ENCODE data around the gene ARID3A.

ARID3A gene

GRCh38 chr19:892243-892893, 33.5 kb upstream of the ARID3A start:
- DNase-seq = no peak

DNA sequence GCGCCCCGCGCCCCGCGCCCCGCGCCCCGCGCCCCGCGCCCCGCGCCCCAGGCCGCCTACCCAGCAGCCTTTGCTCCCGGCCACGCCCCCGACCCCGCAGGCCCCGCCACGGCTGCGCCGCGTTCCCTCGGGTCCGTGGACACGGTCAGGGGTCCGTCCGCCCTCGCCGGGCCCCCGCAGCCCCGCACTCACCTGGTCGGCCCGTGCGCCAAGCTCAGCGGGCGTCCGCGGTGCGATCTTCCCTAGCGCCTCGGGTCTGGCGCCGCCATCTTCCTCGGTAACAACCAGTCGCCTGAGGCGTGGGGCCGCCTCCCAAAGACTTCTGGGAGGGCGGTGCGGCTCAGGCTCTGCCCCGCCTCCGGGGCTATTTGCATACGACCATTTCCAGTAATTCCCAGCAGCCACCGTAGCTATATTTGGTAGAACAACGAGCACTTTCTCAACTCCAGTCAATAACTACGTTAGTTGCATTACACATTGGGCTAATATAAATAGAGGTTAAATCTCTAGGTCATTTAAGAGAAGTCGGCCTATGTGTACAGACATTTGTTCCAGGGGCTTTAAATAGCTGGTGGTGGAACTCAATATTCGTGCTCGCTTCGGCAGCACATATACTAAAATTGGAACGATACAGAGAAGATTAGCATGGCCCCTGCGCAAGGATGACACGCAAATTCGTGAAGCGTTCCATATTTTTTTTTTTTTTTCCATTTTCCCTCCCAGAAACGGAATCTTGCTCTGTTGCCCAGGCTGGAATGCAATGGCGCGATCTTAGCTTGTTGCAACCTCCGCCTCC, 32.7 kb upstream of the ARID3A start, which contains the start of the genes MED16 and RNU6-9:
Gene MED16, minus strand, starts transcription at position 294 of the 796 bp plus-strand sequence. CDS start 2,056 bp downstream, outside the sequence.
Gene RNU6-9, plus strand, starts transcription at position 591 of the 796 bp plus-strand sequence.
- peak; percentile 84 to 95 (median 89) for DNase-seq

DNA sequence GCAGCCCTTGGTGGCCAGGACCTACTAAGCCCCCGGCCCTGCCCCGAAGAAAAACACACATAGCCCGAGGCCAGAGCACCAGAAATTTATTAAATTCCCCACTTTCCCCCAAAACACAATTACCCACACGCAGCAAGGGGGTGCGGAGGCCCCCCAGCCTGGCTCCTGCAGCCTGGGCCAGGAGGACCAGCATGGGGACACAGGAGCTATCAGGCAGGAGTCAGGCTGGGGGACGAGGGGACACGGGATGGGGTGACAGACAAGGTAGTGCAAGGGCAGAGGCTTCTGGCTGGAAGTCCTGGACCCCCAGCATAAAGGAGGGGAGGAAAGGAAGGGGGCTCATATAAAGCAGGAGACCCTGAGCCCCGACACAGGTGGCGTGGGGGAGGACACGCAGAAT, 29.4 kb upstream of the ARID3A start:
- no peak for DNase-seq

GRCh38 chr19:896999-897398, 28.8 kb upstream of the ARID3A start:
- no peak for DNase-seq

DNA sequence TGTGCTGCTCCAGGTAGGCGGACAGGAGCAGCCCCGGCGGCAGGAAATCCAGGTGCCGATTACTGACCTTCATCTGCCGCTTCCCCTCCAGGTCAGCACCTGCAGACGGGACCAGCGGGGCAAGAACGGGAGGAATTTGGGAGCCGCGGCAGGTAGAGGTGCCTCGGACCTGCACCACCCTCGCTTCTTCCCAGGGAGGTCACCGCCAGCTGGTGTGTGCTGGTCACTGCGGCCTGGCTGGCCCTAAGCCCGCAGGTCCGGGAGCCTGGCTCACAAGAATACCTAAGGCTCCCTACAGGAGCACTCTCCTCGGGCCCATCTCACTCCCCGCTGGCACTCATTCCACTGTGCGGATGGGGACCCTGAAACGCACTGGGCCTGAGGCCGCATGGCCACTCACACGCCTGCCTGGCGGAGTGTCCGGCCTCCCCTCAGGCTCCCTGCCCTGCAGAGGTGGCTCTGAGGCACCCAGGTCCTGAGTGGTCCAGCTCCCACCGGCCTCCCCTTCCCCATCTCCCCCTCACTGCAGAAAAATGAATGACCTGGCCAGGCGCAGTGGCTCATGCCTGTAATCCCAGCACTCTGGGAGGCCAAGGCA, 28.3 kb upstream of the ARID3A start:
- DNase-seq = no peak

DNA sequence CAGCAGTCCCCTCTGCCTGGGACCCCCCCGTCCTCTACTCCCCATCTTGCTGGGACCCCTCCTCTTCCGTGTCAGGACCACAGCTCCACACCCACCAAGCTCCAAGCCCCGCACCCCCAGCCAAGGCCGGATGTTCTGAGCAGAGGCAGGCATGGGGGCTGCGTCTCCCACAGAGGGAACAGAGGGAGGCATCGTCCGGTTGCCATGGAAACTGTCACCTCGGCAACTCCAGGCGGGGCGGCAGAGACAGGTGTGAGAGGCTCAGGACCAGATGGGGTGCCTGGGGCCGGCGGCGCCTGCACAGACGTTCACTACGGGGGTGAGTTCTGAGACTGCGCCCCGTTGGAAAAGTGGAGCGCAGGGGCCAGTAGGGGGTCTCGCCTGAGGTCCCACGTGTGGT, 27.2 kb upstream of the ARID3A start:
- DNase-seq = peak in 1 of 5 donors; percentile 38

DNA sequence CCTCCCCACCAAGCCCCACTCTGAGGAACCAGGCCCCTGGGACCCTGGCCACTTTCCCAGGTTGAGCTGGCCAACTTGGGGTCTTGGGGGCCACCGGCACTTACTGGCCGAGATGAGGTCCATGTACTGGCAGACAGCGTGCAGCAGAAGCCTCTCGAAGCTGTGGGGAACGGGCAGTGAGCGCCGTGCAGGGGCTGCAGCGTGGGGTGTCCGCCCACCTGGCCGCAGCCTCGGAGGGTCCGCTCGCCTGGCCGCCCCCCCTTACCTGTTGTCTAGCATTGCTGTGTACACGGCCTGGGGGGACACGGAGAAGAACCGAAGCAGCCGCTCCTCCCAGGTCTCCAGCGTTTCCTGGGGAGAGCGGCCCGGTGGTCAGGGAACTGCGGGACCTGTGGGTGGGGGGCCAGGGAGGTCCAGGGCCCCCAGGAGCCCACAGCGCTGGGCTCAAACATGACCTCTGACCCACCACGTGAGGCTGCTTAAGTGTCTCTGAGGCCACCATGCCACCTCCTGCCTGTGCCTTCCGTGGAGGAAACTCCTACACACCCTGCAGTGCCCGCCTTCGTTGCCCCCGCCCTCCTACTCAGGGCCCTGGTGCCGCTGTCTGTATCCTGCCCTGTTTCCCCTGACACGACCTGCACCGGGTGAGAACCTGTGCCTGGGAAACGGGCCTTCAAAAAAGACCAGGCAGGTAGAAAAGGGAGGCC, 26.3 kb upstream of the ARID3A start:
- DNase-seq = no peak

DNA sequence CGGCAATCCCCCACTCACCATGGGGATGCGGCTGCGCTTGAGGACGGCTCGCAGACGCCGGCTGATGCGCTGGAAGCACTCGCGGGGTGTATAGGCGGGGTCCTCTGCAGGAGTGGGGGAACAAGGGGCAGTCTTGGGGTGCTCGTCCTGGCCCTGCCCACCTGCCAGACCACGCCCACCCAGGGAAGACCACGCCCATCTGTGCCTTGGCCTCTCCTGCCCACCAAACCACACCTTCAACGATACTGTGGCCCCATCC, 25.9 kb upstream of the ARID3A start:
- no peak for DNase-seq

- no peak for DNase-seq
Observed at GRCh38 chr19:900302-901111, 25.3 kb upstream of the ARID3A start.

DNA sequence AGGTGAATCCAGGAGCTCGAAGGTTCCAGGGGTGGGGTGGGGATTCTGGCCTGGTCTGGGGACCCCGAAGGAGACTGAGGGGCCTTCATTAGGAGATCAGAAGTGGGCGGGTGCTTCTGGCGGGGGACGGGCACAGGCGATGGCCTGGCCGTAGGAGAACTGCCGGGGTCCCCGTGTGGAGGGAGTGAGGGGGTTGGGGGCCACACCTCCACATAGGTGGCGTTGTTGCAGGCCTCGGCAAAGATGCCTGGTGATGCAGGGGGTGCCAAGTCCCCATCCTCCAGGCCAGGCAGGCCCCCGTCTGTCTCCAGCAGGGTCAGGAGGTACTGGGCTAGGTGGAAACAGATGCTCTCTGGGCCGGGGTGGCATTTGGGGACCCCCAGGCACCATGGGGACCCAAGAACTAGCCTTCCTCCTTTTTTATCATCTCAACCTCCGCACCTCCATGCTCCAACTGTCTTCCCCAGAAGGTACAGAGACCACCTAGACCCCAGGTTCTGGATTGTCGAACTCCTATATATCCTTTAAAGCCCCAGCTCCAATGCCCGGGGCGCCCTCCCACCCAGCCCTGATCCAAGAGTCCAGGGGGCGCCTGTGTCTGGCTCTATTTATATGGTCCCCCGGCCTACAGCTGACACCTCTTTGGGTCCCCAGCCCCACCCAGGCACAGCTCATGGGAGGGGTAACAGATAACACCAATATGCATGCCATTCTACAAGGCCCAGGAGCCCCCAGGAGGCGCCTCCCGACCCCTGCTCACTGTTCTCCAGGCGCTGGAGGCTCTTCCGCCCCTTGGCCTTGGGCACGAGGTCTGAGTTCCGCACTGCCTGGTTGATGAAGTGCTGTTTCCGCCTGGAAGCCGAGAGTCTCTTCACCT, 24.4 kb upstream of the ARID3A start:
- no peak for DNase-seq

DNA sequence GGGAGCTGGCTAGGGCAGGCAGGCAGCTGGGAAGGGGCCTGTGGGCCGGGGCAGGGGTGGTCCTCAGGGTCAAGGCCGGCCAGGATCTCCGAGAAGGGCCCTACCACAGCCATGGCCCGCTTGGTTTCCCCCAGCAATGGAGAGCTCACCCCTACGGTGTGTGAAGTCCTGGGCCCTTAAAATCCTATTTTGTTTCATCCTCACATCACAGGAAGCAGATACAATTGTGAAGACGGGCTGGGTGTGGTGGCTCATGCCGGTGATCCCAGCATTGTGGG, 23.8 kb upstream of the ARID3A start:
- DNase-seq = no peak

- no peak for DNase-seq
Observed at GRCh38 chr19:902446-903226, 23.2 kb upstream of the ARID3A start.

DNA sequence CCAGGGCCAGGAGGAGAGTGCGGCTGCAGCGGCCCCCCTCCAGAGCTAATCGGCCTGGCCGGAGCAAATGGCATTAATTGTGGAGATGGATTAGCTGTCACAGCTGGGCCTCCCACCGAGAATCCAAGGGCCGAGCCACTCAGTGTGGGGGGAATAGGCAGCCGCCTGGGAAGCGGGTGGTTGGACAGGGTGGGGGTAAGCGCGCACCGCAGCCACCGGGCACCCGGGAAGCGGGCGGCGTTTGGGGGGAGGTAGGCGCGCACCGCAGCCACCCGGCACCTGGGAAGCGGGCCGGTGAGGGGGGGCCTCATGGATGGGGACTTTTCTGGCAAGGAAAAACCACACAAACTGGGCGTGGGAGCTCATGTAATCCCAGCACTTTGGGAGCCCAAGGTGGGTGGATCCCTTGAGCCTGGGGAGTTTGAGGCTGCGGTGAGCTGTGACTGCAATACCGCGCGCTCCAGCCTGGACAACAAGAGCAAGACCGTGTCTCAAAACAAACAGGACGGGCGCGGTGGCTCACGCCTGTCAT, 22.5 kb upstream of the ARID3A start:
- no peak for DNase-seq

DNA sequence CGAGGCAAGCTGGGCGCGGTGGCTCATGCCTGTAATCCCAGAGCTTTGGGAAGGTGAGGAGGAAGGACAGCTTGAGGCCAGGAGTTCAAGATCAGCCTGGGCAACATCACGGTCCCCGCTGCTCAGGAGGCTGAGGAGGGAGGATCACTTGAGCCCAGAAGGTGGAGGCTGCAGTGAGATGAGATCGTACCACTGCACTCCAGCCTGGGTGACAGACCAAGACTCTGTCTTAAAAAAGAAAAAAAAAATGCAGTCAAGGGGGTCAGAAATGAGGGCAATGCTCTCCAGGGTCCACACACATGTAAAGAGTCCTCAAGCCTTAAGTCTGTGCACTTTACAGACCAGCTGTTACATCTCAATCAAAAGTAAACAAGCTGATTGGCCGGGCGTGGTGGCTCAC, 21.3 kb upstream of the ARID3A start:
- no peak for DNase-seq

DNA sequence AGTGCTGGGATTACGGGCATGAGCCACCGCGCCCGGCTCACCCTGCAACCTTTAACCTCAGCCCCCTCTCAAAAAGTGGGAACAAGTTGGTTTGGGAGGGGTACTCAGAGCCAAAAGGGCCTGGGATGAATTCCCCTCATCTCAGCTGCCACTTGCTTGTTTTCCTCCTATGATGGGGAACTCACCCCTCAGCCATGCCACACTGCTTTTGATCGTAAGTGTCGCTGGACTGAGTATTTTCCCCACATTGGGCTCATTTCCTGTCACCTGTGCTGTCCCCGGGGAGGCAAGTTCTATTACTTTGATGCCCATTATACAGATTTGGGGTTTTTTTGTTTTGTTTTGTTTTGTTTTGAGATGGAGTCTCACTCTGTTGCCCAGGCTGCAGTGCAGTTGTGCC, 19.4 kb upstream of the ARID3A start:
- DNase-seq = no peak

GRCh38 chr19:907183-907853, 18.5 kb upstream of the ARID3A start:
- no peak for DNase-seq

DNA sequence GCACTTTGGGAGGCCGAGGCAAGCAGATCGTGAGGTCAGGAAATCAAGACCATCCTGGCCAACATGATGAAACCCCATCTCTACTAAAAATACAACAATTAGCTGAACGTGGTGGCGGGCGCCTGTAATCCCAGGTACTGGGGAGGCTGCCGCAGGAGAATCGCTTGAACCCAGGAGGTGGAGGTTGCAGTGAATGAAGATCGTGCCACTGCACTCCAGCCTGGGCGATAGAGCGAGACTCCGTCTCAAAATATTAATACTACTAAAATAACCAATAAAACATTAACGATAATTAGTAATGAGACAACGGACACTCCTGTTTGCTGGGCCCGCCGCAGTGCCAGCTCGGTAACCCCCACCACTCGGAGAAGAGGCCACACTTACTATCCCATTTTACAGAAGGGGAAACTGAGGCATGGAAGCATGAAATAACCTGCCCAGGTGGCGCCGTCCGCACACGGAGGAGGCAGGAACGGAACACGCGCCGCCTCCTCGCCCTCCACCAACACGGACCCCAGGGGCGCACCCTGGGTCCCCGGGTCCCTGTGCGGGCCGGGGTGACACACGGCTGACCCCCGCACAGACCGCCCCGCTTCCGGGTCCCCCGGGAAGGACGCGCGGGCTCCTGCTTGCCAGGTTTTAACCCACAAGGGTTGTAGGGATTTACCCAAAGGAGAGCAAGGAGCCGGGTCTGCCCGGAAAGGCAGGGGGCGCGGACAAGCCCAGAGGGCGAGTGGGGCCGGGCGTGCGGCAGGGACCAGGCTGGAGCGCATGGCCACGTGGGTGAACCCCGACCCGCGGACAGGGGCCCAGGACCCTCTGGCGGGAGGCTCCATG, 14.4 kb upstream of the ARID3A start:
- no peak for DNase-seq

DNA sequence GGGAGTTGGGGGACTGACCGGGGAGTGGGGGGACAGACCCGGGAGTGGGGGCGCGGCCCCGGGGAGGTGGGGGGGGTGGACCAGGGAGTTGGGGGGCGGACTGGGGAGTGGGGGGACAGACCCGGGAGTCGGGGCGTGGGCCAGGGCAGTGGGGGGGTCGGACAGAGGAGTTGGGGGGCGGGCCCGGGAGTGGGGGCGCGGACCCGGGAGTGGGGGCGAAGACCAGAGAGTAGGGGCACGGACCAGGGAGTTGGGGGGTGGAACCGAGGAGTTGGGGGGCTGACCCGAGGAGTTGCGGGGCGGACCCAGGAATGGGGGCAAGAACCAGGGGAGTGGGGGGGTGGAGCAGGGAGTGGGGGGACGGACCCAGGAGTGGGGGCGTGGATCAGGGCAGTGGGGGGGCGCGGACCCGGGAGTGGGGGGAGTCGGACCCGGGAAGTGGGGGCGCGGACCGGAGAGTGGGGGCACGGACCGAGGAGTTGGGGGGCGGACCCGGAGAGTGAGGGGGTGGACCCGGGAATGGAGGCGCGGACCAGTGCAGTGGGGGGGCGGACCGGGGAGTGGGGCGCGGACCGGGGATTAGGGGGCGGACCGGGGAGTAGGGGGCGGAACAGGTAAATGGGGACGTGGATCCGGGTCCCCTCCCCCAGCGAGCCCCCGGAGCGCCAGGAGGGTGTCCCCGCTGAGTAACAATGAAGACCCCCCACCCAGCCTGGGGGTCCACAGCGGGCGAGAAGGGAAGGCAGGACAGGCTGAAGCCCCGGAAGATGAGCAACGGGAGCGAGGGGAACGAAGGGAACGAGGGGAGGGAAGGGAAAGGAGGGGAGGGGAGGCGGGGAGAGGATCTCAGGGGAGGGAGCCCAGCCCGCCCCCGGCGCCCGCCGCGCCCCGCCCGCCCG, 13.4 kb upstream of the ARID3A start:
- peak in 1 of 5 donors; percentile 47 for DNase-seq
